HG03025 (cell line): ENCODE data around the gene AGAP1.

Experiments used
- ATAC-seq: cut with Tn5 transposase; IDR thresholded peaks from one replicate; pipeline ENCODE4 v1.9.1; 2021; ENCODE audit warnings: mild to moderate bottlenecking, moderate library complexity; ENCODE audit not compliant: unreplicated experiment, low FRiP score

Gene AGAP1

GRCh38 chr2:235582081-235582686, 88.3 kb downstream of the AGAP1 start:
- ATAC-seq, result no peak

- ATAC-seq, result no peak
Observed at GRCh38 chr2:235582729-235583128, 88.9 kb downstream of the AGAP1 start.

GRCh38 chr2:235583144-235583543, 89.3 kb downstream of the AGAP1 start:
- ATAC-seq, result no peak

- no peak for ATAC-seq
Observed at GRCh38 chr2:235583925-235584637, 90.2 kb downstream of the AGAP1 start.

- ATAC-seq, result no peak
Observed at GRCh38 chr2:235584638-235585007, 90.8 kb downstream of the AGAP1 start.

GRCh38 chr2:235587202-235587601, 93.4 kb downstream of the AGAP1 start:
- ATAC-seq, result no peak

GRCh38 chr2:235588750-235589149, 94.9 kb downstream of the AGAP1 start:
- no peak for ATAC-seq

GRCh38 chr2:235591231-235591730, 97.4 kb downstream of the AGAP1 start:
- ATAC-seq, result no peak

GRCh38 chr2:235591921-235592320, 98.1 kb downstream of the AGAP1 start:
- ATAC-seq, result no peak

GRCh38 chr2:235592430-235592829, 98.6 kb downstream of the AGAP1 start:
- no peak for ATAC-seq

- no peak for ATAC-seq
Observed at GRCh38 chr2:235592836-235593235, 99.0 kb downstream of the AGAP1 start.

GRCh38 chr2:235594041-235594440, 100.2 kb downstream of the AGAP1 start:
- no peak for ATAC-seq

GRCh38 chr2:235594964-235595363, 101.1 kb downstream of the AGAP1 start:
- no peak for ATAC-seq

GRCh38 chr2:235595422-235596010, 101.7 kb downstream of the AGAP1 start:
- ATAC-seq, result no peak

- ATAC-seq, result no peak
Observed at GRCh38 chr2:235596272-235596671, 102.4 kb downstream of the AGAP1 start.

- no peak for ATAC-seq
Observed at GRCh38 chr2:235597081-235597615, 103.3 kb downstream of the AGAP1 start.

- ATAC-seq, result no peak
Observed at GRCh38 chr2:235598026-235598425, 104.2 kb downstream of the AGAP1 start.

- ATAC-seq, result no peak
Observed at GRCh38 chr2:235598532-235599531, 105.0 kb downstream of the AGAP1 start.

GRCh38 chr2:235599596-235600338, 105.9 kb downstream of the AGAP1 start:
- no peak for ATAC-seq

- no peak for ATAC-seq
Observed at GRCh38 chr2:235600406-235600805, 106.6 kb downstream of the AGAP1 start.
